GM21619 (cell line): ENCODE results near the gene DOC2B.
"Not testable (repeated sequence)": the region's sequence is repeated elsewhere in the genome, so short reads cannot be mapped to it uniquely, and the experiment has no call there.

ENCODE experiments used
- ATAC-seq: cut with Tn5 transposase; IDR thresholded peaks from one replicate; pipeline ENCODE4 v1.9.1; 2021; ENCODE audit not compliant: unreplicated experiment

DOC2B gene

DNA sequence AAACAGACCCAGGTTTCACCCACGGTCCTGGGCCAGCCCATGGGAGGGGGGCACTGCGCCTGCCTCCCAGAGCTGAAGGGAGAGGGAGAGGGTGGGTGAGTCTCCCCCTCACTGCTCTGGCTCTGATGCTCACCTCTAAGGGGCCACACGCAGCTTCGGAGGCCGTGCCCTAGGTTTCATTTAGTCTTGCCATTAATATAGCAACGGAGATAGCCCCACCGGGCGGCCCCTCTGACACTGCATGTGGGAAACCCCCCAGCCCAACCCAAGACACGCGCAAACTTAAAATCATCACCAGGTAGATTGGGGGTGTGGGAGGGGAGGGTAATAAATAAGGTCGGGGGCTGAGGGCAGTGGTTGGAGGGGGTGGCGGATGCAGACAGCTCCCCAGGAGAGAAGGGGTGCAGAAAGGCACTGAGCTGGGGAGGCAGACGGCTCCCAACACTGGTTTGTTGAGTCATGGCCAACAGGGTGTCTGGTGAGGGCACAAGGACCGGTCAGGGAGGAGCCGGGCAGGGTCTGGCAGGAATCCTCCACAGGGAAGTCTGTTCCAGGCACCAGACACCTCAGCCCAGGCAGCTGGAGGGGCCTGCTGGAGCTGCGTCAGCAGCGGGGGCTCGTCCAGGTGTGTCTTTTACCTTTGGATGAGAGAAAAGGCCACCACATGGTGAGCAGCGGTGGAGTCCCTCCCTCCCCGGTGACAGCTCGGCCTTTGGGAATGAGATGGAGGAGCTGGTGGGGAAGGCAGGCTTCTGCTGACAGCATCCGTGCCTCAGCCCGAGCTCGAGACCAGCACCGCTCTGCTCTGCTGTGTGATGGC, 32.0 kb upstream of the DOC2B start:
- ATAC-seq: no peak

DNA sequence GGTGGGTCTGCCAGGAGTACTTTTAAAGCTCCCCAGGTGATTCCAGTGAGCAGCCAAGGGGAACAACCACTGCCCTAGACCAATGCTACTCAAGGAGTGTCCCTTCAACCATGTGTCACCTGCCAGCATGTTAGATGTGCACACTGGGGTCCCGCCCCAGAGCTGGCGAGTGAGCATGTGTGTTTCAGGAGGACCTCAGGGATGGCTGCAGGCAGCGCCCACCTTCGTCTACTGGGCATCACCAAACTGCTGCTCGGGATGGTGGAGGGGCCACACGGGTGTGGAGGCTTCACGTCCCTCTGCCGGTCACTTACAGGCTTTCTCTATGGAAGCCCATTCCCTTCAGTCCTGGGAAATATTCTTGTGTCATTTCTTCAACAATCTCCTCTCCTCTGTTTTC, 29.0 kb upstream of the DOC2B start:
- ATAC-seq: no peak

DNA sequence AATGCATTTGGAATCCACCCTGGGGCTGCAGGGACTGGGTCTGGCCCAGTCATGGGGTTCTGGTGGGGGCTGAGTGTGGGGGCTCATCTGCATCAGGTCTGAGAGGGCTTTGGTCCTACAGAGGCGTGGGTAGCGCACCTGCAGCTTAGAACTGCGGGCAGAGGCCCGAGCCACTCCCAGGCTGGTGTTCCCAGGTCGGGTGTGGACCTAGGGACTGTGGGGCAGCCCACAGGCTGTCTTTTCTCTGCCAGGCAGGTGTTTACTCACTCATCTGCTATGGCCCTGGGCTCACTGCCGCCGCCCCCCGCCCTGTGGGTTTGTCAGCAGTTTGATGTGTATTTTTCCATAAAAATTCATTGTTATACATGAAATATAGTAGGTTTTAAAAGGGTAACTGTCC, 27.0 kb upstream of the DOC2B start:
- ATAC-seq: no peak

- no peak for ATAC-seq
Measured at GRCh38 chr17:207775-208174, 26.3 kb upstream of the DOC2B start.

DNA sequence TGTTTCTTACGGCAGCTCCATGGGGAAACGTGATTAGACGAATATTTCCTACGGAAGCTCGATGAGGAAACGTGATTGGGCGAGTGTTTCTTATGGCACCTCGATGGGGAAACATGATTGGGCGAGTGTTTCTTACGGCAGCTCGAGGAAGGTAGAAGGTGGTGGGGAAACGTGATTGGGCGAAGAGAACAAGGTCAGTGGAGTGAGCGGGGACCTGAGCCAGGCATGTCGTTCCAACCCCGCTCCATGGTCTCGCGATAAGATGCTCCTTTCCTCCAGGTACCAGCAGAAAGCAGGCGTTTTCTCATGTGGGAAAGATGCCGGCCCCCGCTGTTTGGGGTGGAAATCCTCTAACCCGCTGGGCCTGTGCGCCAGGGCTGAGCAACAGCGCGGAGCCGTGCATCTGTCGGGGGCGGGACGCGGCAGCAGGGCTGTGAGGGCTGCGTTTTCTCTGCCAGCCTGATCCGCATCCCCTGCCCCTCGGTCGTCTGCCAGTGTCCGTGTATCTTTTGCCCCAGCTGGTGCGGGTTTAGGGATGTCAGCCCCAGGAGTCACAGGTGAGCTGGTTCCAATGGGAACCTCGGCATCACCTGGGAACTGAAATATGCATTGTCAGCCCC, 25.6 kb upstream of the DOC2B start:
- ATAC-seq: no peak

GRCh38 chr17:206484-206883, 25.0 kb upstream of the DOC2B start:
- ATAC-seq: not testable (repeated sequence)

- ATAC-seq: no peak
Measured at GRCh38 chr17:205817-206216, 24.4 kb upstream of the DOC2B start.

DNA sequence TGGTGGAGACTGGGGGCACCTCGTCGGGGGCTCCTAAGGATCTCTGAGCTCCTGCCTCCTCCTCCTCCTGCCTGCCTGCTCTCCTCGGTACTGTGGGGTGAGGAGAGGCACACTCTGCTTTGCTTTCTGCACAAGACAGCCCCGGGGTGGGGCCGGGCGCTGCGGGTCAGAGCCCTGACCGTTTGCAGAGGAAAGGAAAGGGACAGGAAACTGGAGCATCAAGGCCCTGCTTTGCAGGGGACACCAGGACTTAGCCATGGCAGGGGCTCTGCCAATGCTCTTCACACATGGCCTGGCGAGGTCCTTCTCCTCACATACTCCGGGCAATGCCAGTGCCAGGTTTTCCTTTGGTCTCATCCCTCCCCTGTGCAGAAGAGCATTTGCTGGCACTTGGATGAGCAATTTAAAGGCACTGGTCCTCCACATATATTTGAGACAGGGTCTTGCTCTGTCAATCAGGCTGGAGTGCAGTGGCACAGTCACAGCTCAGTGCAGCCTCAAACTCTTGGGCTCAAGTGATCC, 23.8 kb upstream of the DOC2B start:
- ATAC-seq: no peak

- ATAC-seq: no peak
Measured at GRCh38 chr17:204427-205147, 23.1 kb upstream of the DOC2B start.

GRCh38 chr17:202501-202951, 21.1 kb upstream of the DOC2B start:
- ATAC-seq: no peak

- ATAC-seq: not testable (repeated sequence)
Measured at GRCh38 chr17:201736-202135, 20.3 kb upstream of the DOC2B start.

DNA sequence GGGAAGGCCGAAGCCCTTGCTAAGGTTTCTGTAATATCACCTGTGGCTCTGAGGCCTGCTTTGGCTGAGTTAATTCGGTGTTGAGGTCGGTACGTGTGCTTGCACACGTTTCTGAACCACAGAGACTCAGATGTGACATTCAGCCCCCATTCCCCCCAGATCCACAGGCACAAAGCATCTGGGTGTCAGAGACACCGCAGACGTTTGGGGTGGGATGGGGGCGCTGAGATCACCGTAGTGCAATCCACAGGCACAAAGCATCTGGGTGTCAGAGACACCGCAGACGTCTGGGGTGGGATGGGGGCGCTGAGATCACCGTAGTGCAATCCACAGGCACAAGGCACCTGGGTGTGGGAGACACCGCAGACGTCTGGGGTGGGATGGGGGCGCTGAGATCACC, 19.8 kb upstream of the DOC2B start:
- ATAC-seq: not testable (repeated sequence)

- no peak for ATAC-seq
Measured at GRCh38 chr17:200586-200985, 19.1 kb upstream of the DOC2B start.

- ATAC-seq: no peak
Measured at GRCh38 chr17:199806-200545, 18.5 kb upstream of the DOC2B start.

DNA sequence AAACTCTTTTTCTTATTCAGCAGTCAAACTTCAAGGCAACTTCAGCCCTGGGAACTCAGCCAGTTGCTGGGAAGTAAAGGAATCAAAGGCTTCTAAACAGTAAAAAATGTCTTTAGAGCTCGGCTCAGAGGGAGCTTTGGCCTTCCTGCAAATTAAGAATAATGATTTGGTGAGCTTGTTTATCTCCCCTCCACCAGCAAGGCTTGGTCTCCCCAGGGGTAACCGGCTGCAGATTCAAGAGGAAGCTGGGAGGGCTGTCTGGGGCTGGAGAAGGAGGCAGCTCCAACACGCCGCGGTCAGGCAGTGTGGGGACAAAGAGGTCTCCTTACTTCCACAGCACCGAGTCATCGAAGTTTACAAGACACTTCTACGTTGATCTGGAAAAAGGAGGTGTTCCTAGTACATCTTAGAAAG, 17.7 kb upstream of the DOC2B start:
- no peak for ATAC-seq

GRCh38 chr17:198225-198624, 16.8 kb upstream of the DOC2B start:
- ATAC-seq: not testable (repeated sequence)

GRCh38 chr17:197352-197751, 15.9 kb upstream of the DOC2B start:
- no peak for ATAC-seq

- ATAC-seq: no peak
Measured at GRCh38 chr17:194828-195602, 13.6 kb upstream of the DOC2B start.

- ATAC-seq: no peak
Measured at GRCh38 chr17:193841-194806, 12.7 kb upstream of the DOC2B start.
